Measurements from ENCODE around the gene SPHK2.
"Not testable (repeated sequence)": the region's sequence is repeated elsewhere in the genome, so short reads cannot be mapped to it uniquely, and the experiment has no call there.

The SPHK2 gene

DNA sequence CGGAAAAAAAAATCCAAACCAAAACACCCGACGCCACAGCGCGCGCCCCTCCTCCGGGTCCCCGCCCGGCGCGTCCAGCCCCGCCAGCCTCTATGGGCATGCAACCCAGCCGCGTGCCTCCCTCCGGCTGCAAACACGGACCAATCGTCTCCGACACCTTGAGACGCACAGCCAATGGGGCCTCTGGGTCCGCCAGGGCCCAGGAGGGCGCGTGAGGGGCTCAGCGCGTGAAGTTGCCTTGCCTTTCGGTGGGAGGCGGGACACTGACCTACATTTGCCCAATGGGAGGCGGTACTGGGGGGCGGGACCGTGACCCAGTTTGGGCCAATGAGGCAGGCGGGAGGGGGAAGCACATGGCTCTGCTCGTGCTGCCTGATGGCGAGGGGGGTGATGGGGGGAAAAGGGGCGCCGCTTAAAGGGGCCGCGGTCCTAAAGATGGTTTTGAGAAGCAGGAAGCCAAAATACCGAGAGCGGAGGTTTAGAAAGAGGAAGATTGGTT lies 18.2 kb downstream of the SPHK2 start:
- peak; percentile 98 for DNase-seq

GRCh38 chr19:48637948-48638830 lies 18.9 kb downstream of the SPHK2 start:
- DNase-seq, result peak; percentile 77

GRCh38 chr19:48638831-48639381 lies 19.6 kb downstream of the SPHK2 start:
- no peak for DNase-seq

DNA sequence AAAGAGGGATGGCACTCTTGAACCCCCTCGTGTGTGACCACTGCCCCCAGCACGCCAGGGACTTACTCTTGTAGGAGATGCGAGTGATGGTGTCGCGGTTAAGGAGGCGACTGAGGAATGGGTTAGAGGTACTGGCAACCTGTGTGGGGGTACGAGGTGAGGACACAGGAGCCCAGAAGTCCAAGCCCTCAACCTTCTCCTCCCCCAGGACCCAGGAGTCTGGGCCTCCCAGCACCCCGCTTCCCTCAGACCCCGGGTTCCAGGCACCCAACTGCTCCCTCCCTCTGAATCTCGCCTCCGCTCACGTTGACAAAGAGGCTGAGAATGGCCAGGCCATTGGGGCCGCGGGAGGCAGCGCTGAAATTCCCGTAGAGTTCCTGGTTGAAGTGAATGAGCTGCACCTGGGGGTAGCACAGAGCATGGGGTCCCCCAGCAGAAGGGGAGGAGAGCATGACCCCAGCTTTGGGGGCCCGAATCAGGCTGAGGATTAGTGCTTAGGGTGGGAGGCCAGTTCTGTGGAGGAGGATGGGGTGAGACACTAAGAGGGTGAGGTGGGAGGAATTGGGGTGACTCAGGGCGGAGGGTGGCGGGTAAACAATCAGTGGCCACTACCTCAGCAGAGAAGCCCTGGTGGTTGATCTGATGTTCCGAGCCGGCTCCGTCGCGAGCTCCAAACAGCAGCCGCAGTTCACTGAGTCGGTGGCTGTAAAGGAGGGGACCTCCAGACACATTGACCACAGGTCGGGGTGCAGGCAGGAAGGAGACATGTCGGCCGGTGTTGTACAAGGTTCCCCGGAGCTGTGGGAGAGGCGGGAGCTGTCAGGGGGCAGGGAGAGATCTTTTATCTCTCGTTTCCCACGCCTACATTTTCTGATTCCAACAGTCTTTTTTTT lies 20.4 kb downstream of the SPHK2 start:
- DNase-seq, result no peak

DNA sequence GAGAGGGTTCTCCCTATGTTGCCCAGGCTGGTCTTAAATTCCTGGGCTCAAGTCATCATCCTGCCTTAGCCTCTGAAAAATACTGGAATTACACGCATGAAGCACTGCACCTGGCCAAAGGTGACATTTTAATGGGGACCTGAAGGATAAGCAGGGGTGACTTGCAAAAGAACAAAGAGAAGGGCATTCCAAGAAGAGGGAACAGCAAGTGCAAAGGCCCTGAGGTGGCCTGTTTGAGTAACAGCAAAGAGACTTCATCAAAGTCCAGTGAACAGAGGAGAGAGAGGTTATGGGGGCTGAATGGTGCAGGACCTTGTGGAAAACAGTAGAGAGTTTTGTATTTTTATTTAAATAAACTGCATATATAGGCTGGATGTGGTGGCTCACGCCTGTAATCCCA lies 22.5 kb downstream of the SPHK2 start:
- no peak for DNase-seq

- no peak for DNase-seq
Measured at GRCh38 chr19:48642862-48643261, 23.6 kb downstream of the SPHK2 start.

- no peak for DNase-seq
Measured at GRCh38 chr19:48644355-48644754, 25.0 kb downstream of the SPHK2 start.

GRCh38 chr19:48644839-48645619 lies 25.7 kb downstream of the SPHK2 start:
- peak; percentile 63 for DNase-seq

DNA sequence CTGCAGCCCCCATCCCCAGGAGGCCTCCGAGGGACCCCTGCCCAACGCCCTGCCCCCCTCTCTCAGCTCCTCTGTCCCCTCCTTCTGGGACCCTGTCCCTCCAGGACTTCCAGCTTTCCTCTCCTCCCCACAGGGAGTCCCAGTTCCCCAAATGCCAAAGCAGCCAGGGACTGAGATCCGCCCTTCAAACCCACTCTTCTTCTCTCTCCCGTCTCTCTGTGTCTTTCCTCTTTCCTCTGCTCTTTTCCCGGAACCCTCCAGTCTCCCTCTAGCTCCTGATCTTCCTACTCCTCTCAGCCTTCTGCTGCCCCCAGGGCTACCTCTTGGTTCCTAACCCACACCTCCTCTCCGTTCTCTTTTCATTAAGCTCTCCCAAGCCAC lies 26.3 kb downstream of the SPHK2 start:
- DNase-seq, result no peak

- DNase-seq, result peak; percentile 92
Measured at GRCh38 chr19:48646001-48646721, 26.9 kb downstream of the SPHK2 start, which contains the start of gene CA11. Gene CA11, minus strand, starts transcription at chr19:48646187. Its CDS starts 555 bp downstream, at chr19:48645632.

DNA sequence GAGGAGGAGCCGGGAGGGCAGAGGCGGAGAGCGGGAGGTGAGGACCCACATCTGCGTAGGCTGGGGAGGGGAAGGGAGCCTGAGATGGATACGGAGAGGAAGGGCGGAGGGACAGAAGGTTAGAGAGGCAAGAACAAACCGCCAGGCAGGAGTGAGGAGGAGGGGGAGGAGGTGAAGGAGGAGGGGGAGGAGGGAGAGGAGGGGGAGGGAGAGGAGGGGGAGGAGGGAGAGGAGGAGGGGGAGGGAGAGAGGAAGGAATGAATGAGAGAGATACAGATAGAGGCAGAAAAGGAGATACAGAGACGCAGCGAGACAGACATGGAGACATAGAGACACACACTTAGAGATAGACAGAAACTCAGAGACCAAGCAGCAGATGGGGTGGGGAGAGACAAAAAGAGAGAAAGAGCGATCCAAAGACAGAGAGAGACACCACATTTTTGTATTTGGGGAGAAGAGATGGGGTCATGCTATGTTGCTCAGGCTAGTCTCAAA lies 27.5 kb downstream of the SPHK2 start:
- no peak for DNase-seq

DNA sequence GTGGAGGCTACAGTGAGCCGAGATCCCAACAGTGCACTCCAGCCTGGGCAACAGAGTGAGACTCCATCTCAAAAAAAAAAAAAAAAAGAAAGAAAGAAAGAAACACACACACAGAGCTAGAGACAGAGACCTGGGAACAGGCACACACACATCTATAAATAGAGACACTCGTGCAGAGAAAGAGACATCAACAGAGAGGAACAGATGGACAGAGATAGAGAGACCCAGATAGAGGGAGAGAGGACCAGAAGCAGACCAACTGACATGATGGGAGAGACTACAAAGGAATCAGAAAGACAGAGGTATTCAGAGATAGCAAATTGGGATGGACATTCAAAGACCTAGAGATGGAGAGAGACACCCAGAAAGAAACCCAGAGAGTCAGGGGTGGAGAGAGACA lies 28.8 kb downstream of the SPHK2 start:
- DNase-seq, result no peak

DNA sequence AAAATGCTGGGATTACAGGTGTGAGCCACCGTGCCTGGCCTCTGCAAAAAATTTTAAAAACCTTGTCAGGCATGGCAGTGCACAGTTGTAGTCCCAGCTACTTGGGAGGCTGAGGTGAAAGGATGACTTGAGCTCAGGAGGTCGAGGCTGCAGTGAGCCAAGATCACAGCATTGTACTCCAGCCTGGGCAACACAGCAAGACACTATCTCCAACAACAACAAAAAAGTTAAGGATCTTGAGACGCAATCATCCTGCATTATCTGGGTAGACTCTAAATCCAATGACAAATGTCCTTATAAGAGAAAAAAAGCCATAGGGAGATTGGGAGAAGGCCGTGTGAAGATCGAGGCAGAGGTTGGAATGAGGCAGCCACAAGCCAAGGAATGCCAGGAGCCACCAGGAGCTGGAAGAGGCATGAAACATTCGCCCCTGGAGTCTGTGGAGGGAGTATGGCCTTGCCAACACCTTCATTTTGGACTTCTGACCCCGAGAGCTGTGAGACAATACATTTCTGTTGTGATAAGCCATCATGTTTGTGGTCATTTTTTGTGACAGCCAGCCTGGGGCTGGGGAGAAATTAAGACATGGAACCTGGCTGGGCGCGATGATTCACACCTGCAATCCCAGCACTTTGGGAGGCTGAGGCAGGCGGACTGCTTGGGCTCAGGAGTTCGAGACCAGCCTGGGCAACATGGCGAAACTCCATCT lies 31.8 kb downstream of the SPHK2 start:
- DNase-seq, result no peak

DNA sequence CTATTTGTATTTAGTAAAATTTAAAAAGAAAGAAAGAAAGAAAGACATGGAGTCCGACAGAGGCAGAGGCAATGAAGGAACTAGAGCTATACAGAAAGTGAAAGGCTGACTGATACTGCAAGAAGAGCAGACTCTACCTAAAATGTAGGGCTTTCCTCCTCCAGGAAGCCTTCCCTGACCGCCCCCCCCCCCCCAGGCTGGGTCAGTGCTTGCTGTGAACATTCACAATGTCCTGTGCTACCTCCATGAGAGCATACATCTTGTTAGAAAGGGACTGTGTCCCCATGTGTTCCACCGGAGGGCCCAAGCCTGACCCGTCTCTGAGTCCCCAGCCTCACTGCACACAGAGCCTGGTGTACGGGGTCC lies 32.4 kb downstream of the SPHK2 start:
- DNase-seq, result no peak

GRCh38 chr19:48654299-48655059 lies 35.2 kb downstream of the SPHK2 start:
- no peak for DNase-seq

DNA sequence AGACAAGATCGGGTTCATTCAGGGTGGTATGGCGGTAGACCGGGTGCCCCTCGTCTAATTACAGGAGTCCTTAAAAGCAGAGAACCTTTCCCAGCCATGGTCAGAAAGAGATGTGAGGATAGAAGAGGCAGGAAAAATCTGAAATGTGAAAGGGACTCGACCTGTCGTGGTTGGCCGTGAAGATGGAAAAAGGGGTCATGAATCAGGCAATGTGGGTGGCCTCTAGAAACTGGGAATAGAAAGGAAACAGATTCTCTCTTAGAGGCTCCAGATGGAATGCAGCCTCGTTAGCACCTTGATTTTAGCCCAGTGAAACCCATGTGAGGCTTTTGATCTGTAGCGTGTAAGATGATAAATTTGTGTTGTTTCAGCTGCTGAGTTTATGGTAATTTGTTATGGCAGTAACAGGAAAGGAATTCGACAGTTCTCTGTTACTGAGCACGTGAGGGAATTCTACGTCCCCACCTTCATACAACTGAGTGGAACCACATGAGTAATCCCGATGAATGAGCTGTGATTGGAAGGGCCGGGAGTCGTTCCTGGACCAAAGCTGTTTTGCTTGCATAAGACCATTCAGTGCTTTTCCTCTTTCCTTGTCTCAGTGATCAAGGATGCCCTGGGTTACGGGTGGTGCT lies 37.7 kb downstream of the SPHK2 start:
- DNase-seq, result no peak

GRCh38 chr19:48657828-48658227 lies 38.5 kb downstream of the SPHK2 start:
- not testable (repeated sequence) for DNase-seq

DNA sequence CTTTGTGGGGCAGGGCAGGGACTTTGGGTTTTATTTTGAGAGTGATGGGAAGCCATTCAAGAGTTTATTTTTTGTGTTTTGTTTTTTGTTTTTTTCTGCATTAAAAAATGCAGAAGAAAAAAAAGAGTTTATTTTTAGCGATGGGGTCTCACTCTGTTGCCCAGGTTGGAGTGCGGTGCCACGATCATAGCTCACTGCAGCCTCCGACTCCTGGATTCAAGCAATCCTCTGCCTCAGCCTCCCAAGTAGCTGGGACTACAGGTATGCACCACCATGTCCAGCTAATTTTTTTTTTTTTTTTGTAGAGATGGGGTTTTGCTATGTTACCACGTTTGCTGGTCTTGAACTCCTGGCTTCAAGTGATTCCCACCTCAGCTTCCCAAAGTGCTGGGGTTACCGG lies 39.2 kb downstream of the SPHK2 start:
- no peak for DNase-seq

DNA sequence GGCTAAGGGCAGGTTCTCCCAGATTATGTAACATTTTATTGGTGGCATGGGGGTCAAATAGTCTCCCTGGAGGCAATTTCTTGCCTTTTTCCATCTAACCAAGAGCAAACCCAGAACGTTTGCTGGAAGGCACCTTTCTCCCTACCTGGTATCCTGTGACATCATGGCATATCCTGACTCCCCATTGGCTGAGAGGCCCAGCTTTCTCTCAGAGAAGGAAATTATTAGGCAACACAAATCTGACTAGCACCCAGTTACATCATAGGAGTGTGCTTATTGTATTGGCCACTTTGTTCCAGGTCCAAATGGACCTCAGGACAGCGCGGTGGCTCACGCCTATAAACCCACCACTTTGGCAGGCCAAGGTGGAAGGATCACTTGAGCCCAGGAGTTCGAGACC lies 40.5 kb downstream of the SPHK2 start:
- no peak for DNase-seq

All from T-helper 9 cell (primary cell).